HepG2 (cell line): ENCODE results near the gene CBFA2T2. TPM values are rescaled to one million over a fixed set of nuclear protein-coding genes. Genes with fewer than 3 reads are reported as not detected.
A peak's percentile ranks its signal among the peaks of the same experiment; 100 is the strongest.

Experiments
- CREB1 ChIP-seq, 2 experiments: fragments of 450-650 bp in 1 of 2; IDR thresholded peaks; 2 replicates each; pipeline ENCODE4 v1.6.1; 2016 to 2017; ENCODE audit warnings: control low read depth in 1 of 2, mild to moderate bottlenecking in 1 of 2, missing compliant biosample characterization in 1 of 2, missing genetic modification characterization in 1 of 2
- KMT2B ChIP-seq: IDR thresholded peaks from 2 replicates; pipeline ENCODE4 v1.6.1; 2016; ENCODE audit warnings: missing genetic modification reagents, missing compliant biosample characterization
- MIER2 ChIP-seq: IDR thresholded peaks from 2 replicates; pipeline ENCODE4 v1.6.1; 2016; ENCODE audit warnings: missing biosample characterization, missing genetic modification reagents
- PREB ChIP-seq: sonication (generic); formaldehyde crosslinking; IDR thresholded peaks from 2 replicates; pipeline ENCODE4 v1.4.0; 2020; ENCODE audit warnings: missing genetic modification reagents
- RBM22 ChIP-seq: fragments of 200-400 bp; formaldehyde crosslinking; optimal IDR thresholded peaks from 2 replicates; pipeline ENCODE3; 2017; ENCODE audit warnings: mild to moderate bottlenecking, low read length, moderate library complexity
- SMAD3 ChIP-seq: sonication (generic); formaldehyde crosslinking; IDR thresholded peaks from 2 replicates; pipeline ENCODE4 v1.4.0; 2020; ENCODE audit warnings: missing genetic modification reagents
- SP4 ChIP-seq: sonication (generic); formaldehyde crosslinking; IDR thresholded peaks from 2 replicates; pipeline ENCODE4 v1.8.1; 2023; ENCODE audit warnings: mild to moderate bottlenecking, missing genetic modification reagents
- WIZ ChIP-seq: sonication (generic); formaldehyde crosslinking; IDR thresholded peaks from 2 replicates; pipeline ENCODE4 v1.5.1; 2020; ENCODE audit warnings: mild to moderate bottlenecking, missing genetic modification reagents
- ZNF12 ChIP-seq: sonication (generic); formaldehyde crosslinking; IDR thresholded peaks from 2 replicates; pipeline ENCODE4 v1.5.0; 2020; ENCODE audit warnings: missing genetic modification reagents
- ZNF580 ChIP-seq: IDR thresholded peaks from 2 replicates; pipeline ENCODE4 v1.6.1; 2016; ENCODE audit warnings: low read depth, borderline replicate concordance
- ZNF746 ChIP-seq: sonication (generic); formaldehyde crosslinking; IDR thresholded peaks from 2 replicates; pipeline ENCODE4 v1.8.0; 2022; ENCODE audit warnings: mild to moderate bottlenecking, missing genetic modification reagents
- ZNF772 ChIP-seq: sonication (generic); formaldehyde crosslinking; IDR thresholded peaks from 2 replicates; pipeline ENCODE4 v1.5.0; 2020; ENCODE audit warnings: mild to moderate bottlenecking, missing genetic modification reagents
- ZSCAN12 ChIP-seq: sonication (generic); formaldehyde crosslinking; IDR thresholded peaks from 2 replicates; pipeline ENCODE4 v1.9.0; 2021; ENCODE audit warnings: mild to moderate bottlenecking, missing genetic modification reagents
- polyA plus RNA-seq, 8 experiments: library from polyadenylated mRNA; depleted of rRNA in 3 of 8; stranded (reverse) in 7 of 8; unstranded in 1 of 8; fragments of >200 nt; fragmentation: Illumina TruSeq in 4 of 8; extraction: Trizol in 4 of 8; gene quantifications; 2 replicates each; pipeline versions ENCODE4 v1.2.1 to v1.2.3, GENCODE V29; 2011 to 2016; ENCODE audit warnings: low read depth in 4 of 8, missing spikeins in 1 of 8, mixed read lengths in 1 of 8; ENCODE audit not compliant: insufficient read depth in 1 of 8
- total RNA-seq, 5 experiments: library from RNA; depleted of rRNA; stranded (reverse); fragments of >200 nt; fragmentation: Illumina TruSeq; extraction: Trizol; gene quantifications; 2 replicates each; pipeline ENCODE4 v1.2.3, GENCODE V29; 2016; ENCODE audit warnings: low read depth in 1 of 5
- TF ChIP-seq, protein P1 (sequence below): sonication (generic); IDR thresholded peaks from 2 replicates; pipeline ENCODE4 v1.6.1; 2016; ENCODE audit warnings: low read depth, borderline replicate concordance
- TF ChIP-seq, protein P2 (sequence below): sonication (generic); formaldehyde crosslinking; IDR thresholded peaks from 2 replicates; pipeline ENCODE4 v1.4.0; 2020; ENCODE audit warnings: missing genetic modification reagents, borderline replicate concordance
- TF ChIP-seq, protein P3 (sequence below): sonication (generic); formaldehyde crosslinking; IDR thresholded peaks from 2 replicates; pipeline ENCODE4 v1.9.0; 2021; ENCODE audit warnings: missing genetic modification reagents, borderline replicate concordance
- TF ChIP-seq, protein P4 (sequence below): sonication (generic); formaldehyde crosslinking; IDR thresholded peaks from 2 replicates; pipeline ENCODE4 v1.4.0; 2020; ENCODE audit warnings: missing genetic modification reagents
- TF ChIP-seq, protein P5 (sequence below): sonication (generic); formaldehyde crosslinking; IDR thresholded peaks from 2 replicates; pipeline ENCODE4 v1.4.0; 2020; ENCODE audit warnings: missing genetic modification reagents

The CBFA2T2 gene
- total and polyA plus RNA-seq, 2 of the 13 experiments (the other 11 are each of a cell fraction or from before 2014, with no cell fraction given) = 6.3 to 21.2 TPM

DNA sequence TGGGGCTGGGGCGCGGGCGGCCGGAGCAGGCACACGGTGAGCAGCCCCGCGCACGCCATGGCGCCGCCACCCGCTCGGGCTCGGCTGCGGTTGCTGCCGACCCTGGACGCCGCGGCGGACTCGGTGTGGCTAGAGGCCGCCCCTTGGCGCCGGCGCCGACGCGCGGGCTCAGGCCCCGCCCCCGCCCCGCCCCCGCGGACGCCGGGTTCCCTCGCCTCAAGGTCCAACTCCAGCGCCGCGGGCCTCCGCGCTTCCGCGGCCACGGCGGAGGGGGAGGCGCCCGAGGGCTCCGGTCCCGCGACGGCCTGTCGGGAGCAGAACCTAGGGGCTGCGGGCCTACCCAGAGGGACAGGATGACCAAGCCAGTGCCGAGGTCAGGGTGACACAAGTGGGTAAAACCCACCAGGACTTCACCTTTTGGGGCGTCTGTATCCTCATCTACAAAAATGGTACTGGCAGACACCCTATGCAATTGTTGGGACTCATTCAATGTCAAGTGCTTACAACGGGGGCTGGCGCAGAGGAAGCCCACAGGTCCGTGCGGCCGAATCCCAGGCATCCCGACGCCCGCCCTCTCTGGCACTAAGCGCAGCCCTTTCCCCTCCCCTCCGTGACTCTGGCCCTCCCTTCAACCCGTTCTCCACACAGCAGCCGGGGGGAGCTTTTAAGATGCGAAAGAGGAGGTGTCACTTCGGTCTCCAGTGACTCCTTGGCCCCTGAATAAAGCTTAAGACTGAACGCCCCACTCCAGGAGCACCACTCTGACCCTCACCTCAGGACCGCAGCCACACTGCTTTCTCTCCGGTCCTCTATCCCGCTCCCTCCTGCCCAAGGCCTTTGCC lies 184.6 kb downstream of the CBFA2T2 start, which contains the start of gene NECAB3 (continued):
- TF ChIP-seq, protein P1, sequence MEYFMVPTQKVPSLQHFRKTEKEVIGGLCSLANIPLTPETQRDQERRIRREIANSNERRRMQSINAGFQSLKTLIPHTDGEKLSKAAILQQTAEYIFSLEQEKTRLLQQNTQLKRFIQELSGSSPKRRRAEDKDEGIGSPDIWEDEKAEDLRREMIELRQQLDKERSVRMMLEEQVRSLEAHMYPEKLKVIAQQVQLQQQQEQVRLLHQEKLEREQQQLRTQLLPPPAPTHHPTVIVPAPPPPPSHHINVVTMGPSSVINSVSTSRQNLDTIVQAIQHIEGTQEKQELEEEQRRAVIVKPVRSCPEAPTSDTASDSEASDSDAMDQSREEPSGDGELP = no peak
- TF ChIP-seq ZNF746 (peak; percentile 94), SP4 (peak; percentile 86), SMAD3 (CRISPR knock-in tag) (peak; percentile 80; the same call in 1 of the 2 replicates), ZNF772 (CRISPR knock-in tag) (peak; percentile 36; the same call in 1 of the 2 replicates), KMT2B (CRISPR knock-in tag) (peak; percentile 44; the same call in 1 of the 2 replicates), RBM22 (peak; percentile 55), ZNF12 (CRISPR knock-in tag) (peak; percentile 48; the same call in 1 of the 2 replicates), ZSCAN12 (peak; percentile 88; the same call in 1 of the 2 replicates), WIZ (CRISPR knock-in tag) (peak; percentile 68; the same call in 1 of the 2 replicates), PREB (CRISPR knock-in tag) (no peak), ZNF580 (CRISPR knock-in tag) (peak; percentile 90; the same call in 1 of the 2 replicates), MIER2 (CRISPR knock-in tag) (0 out of 2 replicates have a peak, but pooled peaks have one; percentile 55), CREB1 (IDR thresholded peaks at IDR 0.05) (no peak; the same call in 1 of the 2 replicates), CREB1 (CRISPR knock-in tag; IDR thresholded peaks at IDR 0.05) (no peak)
- TF ChIP-seq, protein P2, sequence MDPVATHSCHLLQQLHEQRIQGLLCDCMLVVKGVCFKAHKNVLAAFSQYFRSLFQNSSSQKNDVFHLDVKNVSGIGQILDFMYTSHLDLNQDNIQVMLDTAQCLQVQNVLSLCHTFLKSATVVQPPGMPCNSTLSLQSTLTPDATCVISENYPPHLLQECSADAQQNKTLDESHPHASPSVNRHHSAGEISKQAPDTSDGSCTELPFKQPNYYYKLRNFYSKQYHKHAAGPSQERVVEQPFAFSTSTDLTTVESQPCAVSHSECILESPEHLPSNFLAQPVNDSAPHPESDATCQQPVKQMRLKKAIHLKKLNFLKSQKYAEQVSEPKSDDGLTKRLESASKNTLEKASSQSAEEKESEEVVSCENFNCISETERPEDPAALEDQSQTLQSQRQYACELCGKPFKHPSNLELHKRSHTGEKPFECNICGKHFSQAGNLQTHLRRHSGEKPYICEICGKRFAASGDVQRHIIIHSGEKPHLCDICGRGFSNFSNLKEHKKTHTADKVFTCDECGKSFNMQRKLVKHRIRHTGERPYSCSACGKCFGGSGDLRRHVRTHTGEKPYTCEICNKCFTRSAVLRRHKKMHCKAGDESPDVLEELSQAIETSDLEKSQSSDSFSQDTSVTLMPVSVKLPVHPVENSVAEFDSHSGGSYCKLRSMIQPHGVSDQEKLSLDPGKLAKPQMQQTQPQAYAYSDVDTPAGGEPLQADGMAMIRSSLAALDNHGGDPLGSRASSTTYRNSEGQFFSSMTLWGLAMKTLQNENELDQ (CRISPR knock-in tag) = no peak
- TF ChIP-seq, protein P3, sequence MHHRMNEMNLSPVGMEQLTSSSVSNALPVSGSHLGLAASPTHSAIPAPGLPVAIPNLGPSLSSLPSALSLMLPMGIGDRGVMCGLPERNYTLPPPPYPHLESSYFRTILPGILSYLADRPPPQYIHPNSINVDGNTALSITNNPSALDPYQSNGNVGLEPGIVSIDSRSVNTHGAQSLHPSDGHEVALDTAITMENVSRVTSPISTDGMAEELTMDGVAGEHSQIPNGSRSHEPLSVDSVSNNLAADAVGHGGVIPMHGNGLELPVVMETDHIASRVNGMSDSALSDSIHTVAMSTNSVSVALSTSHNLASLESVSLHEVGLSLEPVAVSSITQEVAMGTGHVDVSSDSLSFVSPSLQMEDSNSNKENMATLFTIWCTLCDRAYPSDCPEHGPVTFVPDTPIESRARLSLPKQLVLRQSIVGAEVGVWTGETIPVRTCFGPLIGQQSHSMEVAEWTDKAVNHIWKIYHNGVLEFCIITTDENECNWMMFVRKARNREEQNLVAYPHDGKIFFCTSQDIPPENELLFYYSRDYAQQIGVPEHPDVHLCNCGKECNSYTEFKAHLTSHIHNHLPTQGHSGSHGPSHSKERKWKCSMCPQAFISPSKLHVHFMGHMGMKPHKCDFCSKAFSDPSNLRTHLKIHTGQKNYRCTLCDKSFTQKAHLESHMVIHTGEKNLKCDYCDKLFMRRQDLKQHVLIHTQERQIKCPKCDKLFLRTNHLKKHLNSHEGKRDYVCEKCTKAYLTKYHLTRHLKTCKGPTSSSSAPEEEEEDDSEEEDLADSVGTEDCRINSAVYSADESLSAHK = no peak
- TF ChIP-seq, protein P4, sequence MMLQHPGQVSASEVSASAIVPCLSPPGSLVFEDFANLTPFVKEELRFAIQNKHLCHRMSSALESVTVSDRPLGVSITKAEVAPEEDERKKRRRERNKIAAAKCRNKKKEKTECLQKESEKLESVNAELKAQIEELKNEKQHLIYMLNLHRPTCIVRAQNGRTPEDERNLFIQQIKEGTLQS (CRISPR knock-in tag) = peak; percentile 4; the same call in 1 of the 2 replicates
- TF ChIP-seq, protein P5, sequence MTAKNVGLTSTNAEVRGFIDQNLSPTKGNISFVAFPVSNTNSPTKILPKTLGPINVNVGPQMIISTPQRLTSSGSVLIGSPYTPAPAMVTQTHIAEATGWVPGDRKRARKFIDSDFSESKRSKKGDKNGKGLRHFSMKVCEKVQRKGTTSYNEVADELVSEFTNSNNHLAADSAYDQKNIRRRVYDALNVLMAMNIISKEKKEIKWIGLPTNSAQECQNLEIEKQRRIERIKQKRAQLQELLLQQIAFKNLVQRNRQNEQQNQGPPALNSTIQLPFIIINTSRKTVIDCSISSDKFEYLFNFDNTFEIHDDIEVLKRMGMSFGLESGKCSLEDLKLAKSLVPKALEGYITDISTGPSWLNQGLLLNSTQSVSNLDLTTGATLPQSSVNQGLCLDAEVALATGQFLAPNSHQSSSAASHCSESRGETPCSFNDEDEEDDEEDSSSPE (CRISPR knock-in tag) = peak; percentile 78
